Spinal cord (tissue), 10 donors: Measurements from ENCODE around the gene CHEK1. TPM values are rescaled to one million over a fixed set of nuclear protein-coding genes. Genes with fewer than 3 reads are reported as not detected.

Experiments used
- DNase-seq, 6 donors: peaks; one replicate each; pipeline versions ENCODE4 v3.0.0 to v3.0.0-alpha.2; 2013 to 2015; ENCODE audit warnings: low spot score in 6 of 6, low read depth in 4 of 6
- H3K27ac ChIP-seq: one replicate; pipeline ENCODE4 v1.5.1; 2013; ENCODE audit warnings: low read depth, low read length, control low read depth
- H3K27me3 ChIP-seq: one replicate; pipeline ENCODE4 v1.6.1; 2013; ENCODE audit warnings: low read length; ENCODE audit not compliant: control insufficient read depth, insufficient read depth
- H3K36me3 ChIP-seq: one replicate; pipeline ENCODE4 v1.6.1; 2013; ENCODE audit warnings: low read length; ENCODE audit not compliant: control insufficient read depth, insufficient read depth
- H3K4me1 ChIP-seq: one replicate; pipeline ENCODE4 v1.6.1; 2013; ENCODE audit warnings: low read length; ENCODE audit not compliant: control insufficient read depth, insufficient read depth
- H3K4me3 ChIP-seq: one replicate; pipeline ENCODE4 v1.5.1; 2013; ENCODE audit warnings: low read depth, low read length, control low read depth
- H3K9me3 ChIP-seq: one replicate; pipeline ENCODE4 v1.6.1; 2013; ENCODE audit warnings: low read length; ENCODE audit not compliant: control insufficient read depth, insufficient read depth
- WGBS: methylation state at CpG from one replicate; pipeline ENCODE4 v1.1.5; 2013; ENCODE audit warnings: missing lambda C conversion rate; ENCODE audit not compliant: insufficient coverage; 5-methylcytosine and 5-hydroxymethylcytosine counted together
- polyA plus RNA-seq, 2 donors: library from polyadenylated mRNA; unstranded; fragments of 120-200 nt; gene quantifications; one replicate each; pipeline ENCODE4 v1.2.1, GENCODE V29; 2013; ENCODE audit not compliant: insufficient read length in 2 of 2
- total RNA-seq, 2 donors: library from RNA; depleted of rRNA in 1 of 2; stranded (reverse); fragments of 120-200 nt in 1 of 2; fragments of >200 nt in 1 of 2; gene quantifications; one replicate each; pipeline versions ENCODE4 v1.2.3 to v1.2.4, GENCODE V29; 2013 to 2014
- donor health status: healthy.

The CHEK1 gene
- total and polyA plus RNA-seq, 4 donors: 8.5 to 15.4 (median 11.6) TPM

GRCh38 chr11:125680747-125681146 lies 55.8 kb downstream of the CHEK1 start, which contains the start of gene ACRV1:
Gene ACRV1 (minus strand): TSS chr11:125680847. CDS start chr11:125680780, 67 bp downstream.
- 100% methylated on average over 1 of the region's 1 CpG for WGBS

GRCh38 chr11:125685228-125685627 lies 60.3 kb downstream of the CHEK1 start:
- H3K9me3 ChIP-seq: no peaks in the 10 kb centered on the region
- no peak for DNase-seq
- H3K4me1 ChIP-seq: peaks cover 3% of the 10 kb centered on the region
- no peak overlapping the region for H3K27ac ChIP-seq
- H3K4me3 ChIP-seq: no peak overlapping the region
- no peaks in the 10 kb centered on the region for H3K27me3 ChIP-seq
- WGBS: 88% methylated on average over 9 of the region's 9 CpGs
- no peaks in the 10 kb centered on the region for H3K36me3 ChIP-seq

More at GRCh38 chr11:125680747-125681146, 55.8 kb downstream of the CHEK1 start, which contains the start of gene ACRV1:
- no peaks in the 10 kb centered on the region for H3K9me3 ChIP-seq
- no peak for DNase-seq
- H3K27ac ChIP-seq: no peak within 1 kb of the TSS
- H3K27me3 ChIP-seq: no peaks in the 10 kb centered on the region
- H3K36me3 ChIP-seq: no peaks in the 10 kb centered on the region
- H3K4me3 ChIP-seq: no peak within 1 kb of the TSS
- no peaks in the 10 kb centered on the region for H3K4me1 ChIP-seq

- no peak for DNase-seq
- Histone ChIP-seq H3K4me1 (peaks cover 3% of the 10 kb centered on the region), H3K9me3 (no peaks in the 10 kb centered on the region), H3K36me3 (no peaks in the 10 kb centered on the region), H3K27ac (no peak overlapping the region), H3K27me3 (no peaks in the 10 kb centered on the region), H3K4me3 (no peak overlapping the region)
- 86% methylated on average over 8 of the region's 11 CpGs for WGBS
These were observed 63.1 kb downstream of the CHEK1 start for GRCh38 chr11:125688066-125688465.

GRCh38 chr11:125688632-125689031 lies 63.7 kb downstream of the CHEK1 start:
- no peaks in the 10 kb centered on the region for H3K27me3 ChIP-seq
- no peak overlapping the region for H3K27ac ChIP-seq
- no peaks in the 10 kb centered on the region for H3K36me3 ChIP-seq
- DNase-seq: no peak
- WGBS: 97% methylated on average over 3 of the region's 3 CpGs
- peaks cover 3% of the 10 kb centered on the region for H3K4me1 ChIP-seq
- H3K9me3 ChIP-seq: no peaks in the 10 kb centered on the region
- H3K4me3 ChIP-seq: no peak overlapping the region

GRCh38 chr11:125689274-125689859 lies 64.4 kb downstream of the CHEK1 start:
- no peak for DNase-seq
- no peaks in the 10 kb centered on the region for H3K9me3 ChIP-seq
- WGBS: 75% methylated on average over 6 of the region's 6 CpGs
- H3K36me3 ChIP-seq: no peaks in the 10 kb centered on the region
- no peak overlapping the region for H3K4me3 ChIP-seq
- no peak overlapping the region for H3K27ac ChIP-seq
- H3K27me3 ChIP-seq: no peaks in the 10 kb centered on the region
- peaks cover 3% of the 10 kb centered on the region for H3K4me1 ChIP-seq

- H3K36me3 ChIP-seq: no peaks in the 10 kb centered on the region
- 100% methylated on average over 1 of the region's 2 CpGs for WGBS
- no peaks in the 10 kb centered on the region for H3K27me3 ChIP-seq
- H3K27ac ChIP-seq: no peak overlapping the region
- H3K4me1 ChIP-seq: peaks cover 3% of the 10 kb centered on the region
- DNase-seq: no peak
- H3K4me3 ChIP-seq: no peak overlapping the region
- no peaks in the 10 kb centered on the region for H3K9me3 ChIP-seq
These were observed 65.0 kb downstream of the CHEK1 start for GRCh38 chr11:125690006-125690405.

- Histone ChIP-seq H3K27me3 (no peaks in the 10 kb centered on the region), H3K4me3 (no peak overlapping the region), H3K27ac (no peak overlapping the region), H3K4me1 (peaks cover 3% of the 10 kb centered on the region), H3K36me3 (no peaks in the 10 kb centered on the region), H3K9me3 (no peaks in the 10 kb centered on the region)
- DNase-seq: no peak
- 86% methylated on average over 4 of the region's 5 CpGs for WGBS
These were observed 67.9 kb downstream of the CHEK1 start for GRCh38 chr11:125692887-125693286.

GRCh38 chr11:125694951-125695350 lies 70.0 kb downstream of the CHEK1 start:
- no CpG with 5 or more reads among the region's 2 CpGs for WGBS
- H3K27me3 ChIP-seq: no peaks in the 10 kb centered on the region
- no peaks in the 10 kb centered on the region for H3K9me3 ChIP-seq
- no peak overlapping the region for H3K4me3 ChIP-seq
- DNase-seq: no peak
- no peaks in the 10 kb centered on the region for H3K36me3 ChIP-seq
- H3K27ac ChIP-seq: no peak overlapping the region
- H3K4me1 ChIP-seq: no peaks in the 10 kb centered on the region

- peak in 1 of 6 donors; percentile 77 for DNase-seq
- H3K27me3 ChIP-seq: no peaks in the 10 kb centered on the region
- no peaks in the 10 kb centered on the region for H3K9me3 ChIP-seq
- WGBS: no CpG with 5 or more reads among the region's 6 CpGs
- no peak overlapping the region for H3K4me3 ChIP-seq
- H3K4me1 ChIP-seq: no peaks in the 10 kb centered on the region
- H3K36me3 ChIP-seq: no peaks in the 10 kb centered on the region
- H3K27ac ChIP-seq: no peak overlapping the region
These were observed 76.2 kb downstream of the CHEK1 start for GRCh38 chr11:125701018-125701610.
